ENCODE data around the gene GOLGA6L2.
"Not testable (repeated sequence)": the region's sequence is repeated elsewhere in the genome, so short reads cannot be mapped to it uniquely, and the experiment has no call there.

Gene GOLGA6L2

DNA sequence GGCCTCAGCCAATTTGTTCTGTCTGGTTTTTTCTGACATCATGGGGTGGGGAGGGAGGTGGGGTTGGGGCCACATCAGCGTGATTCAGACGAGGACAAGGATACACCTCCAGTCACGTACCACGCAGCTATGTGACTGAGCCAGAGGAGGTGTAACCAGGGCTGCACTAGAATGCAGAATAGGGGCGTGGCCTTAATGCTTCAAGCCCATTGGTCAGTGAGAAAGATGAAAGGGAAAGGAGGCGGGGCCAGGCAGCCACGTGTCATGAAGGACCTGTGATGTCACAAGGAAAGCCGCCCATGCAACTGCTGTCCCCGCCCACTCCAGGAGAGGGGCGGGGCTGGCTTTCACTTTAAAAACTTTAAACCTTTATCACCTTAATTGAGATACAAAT lies at the start of gene GOLGA6L2:
Gene GOLGA6L2, minus strand, starts transcription at position 137 of the 394 bp plus-strand sequence. Its CDS starts 62 bp downstream, at position 75.
- DNase-seq (ENCODE audit: low read depth in 3 of 3) = no peak

DNA sequence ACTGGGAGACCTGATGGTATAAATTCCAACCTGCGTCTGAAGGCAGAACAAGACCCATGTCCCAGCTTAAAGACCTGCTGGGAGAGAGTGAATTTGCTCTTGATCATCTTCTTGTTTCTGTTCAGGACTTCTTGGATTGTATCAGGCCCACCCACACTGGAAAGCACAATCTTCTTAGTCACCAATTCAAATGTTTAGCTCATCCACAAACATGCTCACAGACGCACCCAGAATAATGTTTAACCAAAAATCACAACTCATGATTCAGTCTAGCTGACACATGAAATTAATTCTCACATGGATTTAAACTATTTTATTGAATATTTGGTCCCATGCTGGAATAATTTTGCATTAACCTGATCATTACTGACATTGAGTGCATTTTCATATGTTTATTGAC lies 37.8 kb upstream of the GOLGA6L2 start:
- no peak for DNase-seq (ENCODE audit: low read depth in 3 of 3)

DNA sequence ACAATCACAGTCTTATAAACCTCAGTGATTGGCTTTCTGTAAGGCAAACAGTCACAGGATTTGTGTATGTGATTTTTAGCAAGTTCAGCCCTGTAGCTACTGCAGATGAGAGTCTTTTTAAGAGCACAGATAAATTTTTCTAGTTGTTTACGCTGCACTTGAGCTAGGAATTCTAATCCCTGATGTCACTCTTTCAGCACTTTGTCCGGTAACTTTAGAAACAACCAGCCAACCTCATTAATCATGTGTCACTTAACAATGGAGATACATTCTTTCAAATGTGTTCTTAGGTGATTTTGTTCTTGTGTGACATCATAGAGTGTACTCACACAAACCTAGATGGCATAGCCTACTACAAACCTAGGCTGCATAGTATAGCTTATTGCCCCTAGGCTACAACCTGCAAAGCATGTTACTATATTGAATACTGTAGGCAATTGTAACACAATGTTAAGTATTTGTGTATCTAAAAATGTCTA lies 36.8 kb upstream of the GOLGA6L2 start:
- no peak for DNase-seq (ENCODE audit: low read depth in 3 of 3)

GRCh38 chr15:23482764-23483489 lies 35.9 kb upstream of the GOLGA6L2 start:
- no peak for DNase-seq (ENCODE audit: low read depth in 3 of 3)

DNA sequence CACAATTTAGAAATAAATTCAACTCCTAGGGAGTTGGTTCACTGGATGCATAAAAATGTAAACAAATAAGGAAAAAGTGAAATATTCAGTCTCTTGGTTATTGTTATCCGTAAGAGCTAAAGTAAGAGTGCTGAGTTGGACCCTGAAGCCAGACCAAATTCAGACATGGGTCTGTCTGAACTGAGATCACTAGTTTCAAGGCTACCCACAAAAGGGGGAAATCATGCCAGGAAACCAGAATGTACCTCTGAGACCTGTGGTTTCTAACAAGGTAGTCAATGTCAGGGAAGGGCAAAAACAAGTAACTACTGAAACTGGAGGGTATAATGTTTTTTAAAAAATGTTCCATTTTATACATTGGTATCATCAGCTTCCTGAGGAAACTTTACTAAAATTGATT lies 35.2 kb upstream of the GOLGA6L2 start:
- DNase-seq (ENCODE audit: low read depth in 3 of 3) = no peak

DNA sequence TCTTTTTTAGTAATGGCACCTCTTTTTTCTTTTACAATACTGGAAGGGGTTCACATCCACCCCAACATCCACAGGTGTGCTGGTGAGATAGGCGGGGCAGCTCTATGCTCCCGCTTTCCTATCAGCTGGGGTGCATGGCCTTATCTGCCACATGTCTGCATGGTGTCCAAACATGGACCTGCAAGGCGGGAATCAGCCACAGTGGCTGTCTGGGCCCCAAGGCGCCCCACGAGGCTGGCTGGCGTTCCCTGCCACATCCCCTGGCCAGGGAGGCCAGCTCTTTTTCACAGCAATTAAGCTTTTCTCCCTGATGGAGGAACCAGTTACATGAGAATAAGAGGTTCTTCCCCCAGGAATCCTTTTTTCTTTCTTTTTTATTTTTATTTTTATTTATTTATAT lies 30.9 kb upstream of the GOLGA6L2 start:
- DNase-seq (ENCODE audit: low read depth in 3 of 3) = no peak

GRCh38 chr15:23472678-23473077 lies 25.6 kb upstream of the GOLGA6L2 start:
- no peak for DNase-seq (ENCODE audit: low read depth in 3 of 3)

GRCh38 chr15:23472033-23472432 lies 25.0 kb upstream of the GOLGA6L2 start:
- DNase-seq (ENCODE audit: low read depth in 3 of 3) = no peak

GRCh38 chr15:23467110-23467600 lies 20.1 kb upstream of the GOLGA6L2 start:
- no peak for DNase-seq (ENCODE audit: low read depth in 3 of 3)

GRCh38 chr15:23457890-23458289 lies 10.8 kb upstream of the GOLGA6L2 start:
- DNase-seq (ENCODE audit: low read depth in 3 of 3) = no peak

DNA sequence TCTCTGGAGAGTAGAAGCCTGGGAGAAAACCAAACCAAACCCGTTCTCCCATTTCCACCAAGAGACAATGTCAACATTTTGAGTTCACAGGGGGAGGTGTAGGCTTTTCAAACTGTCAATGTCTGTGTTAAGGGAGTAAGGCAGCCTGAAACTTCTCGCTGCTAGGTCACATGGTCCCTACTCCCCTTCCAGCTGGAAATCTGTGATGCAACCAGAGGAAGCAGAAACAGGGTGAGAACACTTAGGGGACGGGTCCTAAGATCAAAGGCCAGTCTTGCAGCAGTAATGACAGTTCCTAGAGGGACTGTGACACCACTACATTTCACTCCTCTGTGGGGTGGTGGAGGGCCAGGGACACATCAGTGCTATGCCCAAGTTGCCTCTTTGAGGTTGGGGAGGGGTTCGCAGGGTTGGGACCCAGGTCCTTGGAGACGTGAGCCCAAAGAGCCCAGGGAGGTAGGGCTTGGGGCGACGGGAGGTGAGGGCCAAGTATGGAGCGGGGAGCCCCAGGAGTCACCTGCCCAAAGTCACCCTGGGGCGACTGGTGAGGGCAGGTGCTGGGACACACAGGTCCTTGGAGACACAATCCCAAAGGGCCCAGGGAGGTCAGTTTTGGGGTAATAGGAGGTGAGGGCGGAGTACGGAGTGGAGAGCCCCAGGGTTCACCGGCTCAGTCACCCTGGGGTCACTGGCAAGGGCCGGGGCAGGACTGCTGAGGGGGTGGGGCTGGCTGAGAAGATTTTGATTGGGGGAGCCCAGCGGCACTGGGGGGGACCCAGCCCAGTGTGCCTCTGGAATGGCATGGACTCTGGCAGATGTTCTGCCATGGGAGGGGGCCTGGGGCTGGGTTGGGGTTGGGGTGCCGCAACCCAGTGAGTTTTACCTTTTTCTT lies 582 bp downstream of the GOLGA6L2 start:
- no peak for DNase-seq (ENCODE audit: low read depth in 3 of 3)

DNA sequence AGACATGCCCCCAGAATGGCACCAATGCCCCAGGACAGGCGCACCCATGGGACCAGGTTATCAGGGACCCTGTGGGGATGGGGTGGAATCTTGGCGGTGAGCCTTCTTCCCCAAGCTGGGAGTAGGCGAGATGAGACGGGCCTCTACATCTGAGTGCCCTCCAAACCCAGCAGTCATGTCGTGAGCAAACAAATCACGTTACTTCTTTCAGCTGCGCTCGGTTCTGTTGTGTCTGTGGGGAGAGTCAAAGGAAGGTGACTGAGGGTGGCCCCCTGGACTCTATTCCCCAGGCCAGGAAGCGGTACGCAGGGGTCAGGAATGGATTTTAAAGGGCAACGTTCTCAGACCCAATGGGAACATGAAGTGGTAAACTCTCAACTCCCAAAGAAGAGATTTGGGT lies 2.8 kb downstream of the GOLGA6L2 start:
- DNase-seq (ENCODE audit: low read depth in 3 of 3) = no peak

DNA sequence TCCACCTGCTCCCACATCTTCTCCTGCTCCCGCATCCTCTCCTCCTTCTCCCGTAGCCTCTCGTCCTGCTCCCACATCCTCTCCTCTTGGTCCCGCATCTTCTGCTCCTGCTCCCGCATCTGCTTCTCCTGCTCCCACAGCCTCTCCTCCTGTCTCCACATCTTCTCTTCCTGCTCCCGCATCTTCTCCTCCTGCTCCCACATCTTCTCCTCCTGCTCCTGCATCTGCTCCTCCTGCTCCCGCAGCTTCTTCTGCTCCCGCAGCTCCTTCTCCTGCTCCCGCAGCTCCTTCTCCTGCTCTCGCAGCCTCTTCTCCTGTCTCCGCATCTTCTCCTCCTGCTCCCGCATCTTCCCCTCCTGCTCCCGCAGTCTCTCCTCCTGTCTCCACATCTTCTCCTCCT lies 5.8 kb downstream of the GOLGA6L2 start:
- DNase-seq (ENCODE audit: low read depth in 3 of 3) = no peak

DNA sequence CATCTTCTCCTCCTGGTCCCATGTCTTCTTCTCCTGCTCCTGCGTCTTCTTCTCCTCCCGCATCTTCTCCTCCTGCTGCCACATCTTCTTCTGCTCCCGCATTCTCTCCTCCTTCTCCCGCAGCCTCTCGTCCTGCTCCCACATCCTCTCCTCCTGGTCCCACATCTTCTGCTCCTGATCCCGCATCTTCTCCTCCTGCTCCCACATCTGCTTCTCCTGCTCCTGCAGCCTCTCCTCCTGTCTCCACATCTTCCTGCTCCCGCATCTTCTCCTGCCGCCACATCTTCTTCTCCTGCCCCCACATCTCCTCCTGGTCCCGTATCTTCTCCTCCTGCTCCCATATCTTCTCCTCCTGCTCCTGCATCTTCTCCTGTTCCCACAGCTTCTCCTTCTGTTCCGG lies 6.4 kb downstream of the GOLGA6L2 start:
- DNase-seq (ENCODE audit: low read depth in 3 of 3) = no peak

DNA sequence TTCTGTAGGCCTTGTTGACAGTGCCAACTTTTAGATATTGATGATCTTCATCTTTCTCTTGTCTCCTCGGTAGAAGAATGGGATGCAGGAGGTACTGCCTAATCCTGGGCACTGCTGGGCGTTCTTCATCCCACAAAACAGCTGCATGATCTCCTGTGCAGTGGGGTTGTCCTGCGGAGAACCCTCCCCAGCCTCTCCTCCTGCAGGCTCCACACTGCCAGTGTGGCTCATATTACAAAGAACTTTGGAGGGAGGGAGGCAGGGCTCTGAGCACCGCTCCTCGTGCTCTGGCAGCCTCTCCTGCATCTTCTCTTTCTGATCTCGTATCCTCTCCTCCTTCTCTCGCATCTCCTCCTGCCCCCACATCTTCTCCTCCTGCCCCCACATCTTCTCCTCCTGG lies 7.5 kb downstream of the GOLGA6L2 start:
- no peak for DNase-seq (ENCODE audit: low read depth in 3 of 3)

GRCh38 chr15:23438816-23439466 lies 8.1 kb downstream of the GOLGA6L2 start:
- DNase-seq (ENCODE audit: low read depth in 3 of 3) = no peak

- DNase-seq (ENCODE audit: low read depth in 3 of 3) = no peak
Measured at GRCh38 chr15:23437673-23438072, 9.4 kb downstream of the GOLGA6L2 start.

- no peak for DNase-seq (ENCODE audit: low read depth in 3 of 3)
Measured at GRCh38 chr15:23437146-23437545, 9.9 kb downstream of the GOLGA6L2 start.

DNA sequence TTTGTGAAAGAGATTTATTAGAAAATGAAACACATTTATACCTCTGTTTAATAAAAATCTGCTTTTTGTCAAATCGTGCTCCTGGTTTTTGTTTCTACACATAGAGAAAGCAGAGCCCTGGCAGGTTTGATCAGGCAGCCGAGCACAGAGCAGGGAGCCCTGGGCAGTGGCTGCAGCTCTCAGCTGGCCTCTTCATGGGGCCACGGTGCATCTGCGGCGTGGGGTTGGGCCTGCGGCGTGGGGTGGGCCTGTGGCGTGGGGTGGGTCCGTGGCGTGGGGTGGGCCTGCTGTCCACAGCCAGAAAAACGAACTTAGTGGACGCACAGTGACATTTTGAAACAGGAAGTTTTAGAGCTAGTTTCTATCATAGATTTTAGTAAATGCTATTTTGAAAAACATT lies 10.6 kb downstream of the GOLGA6L2 start:
- no peak for DNase-seq (ENCODE audit: low read depth in 3 of 3)

GRCh38 chr15:23434699-23435098 lies 12.3 kb downstream of the GOLGA6L2 start:
- DNase-seq (ENCODE audit: low read depth in 3 of 3) = not testable (repeated sequence)

- DNase-seq (ENCODE audit: low read depth in 3 of 3) = not testable (repeated sequence)
Measured at GRCh38 chr15:23425327-23425726, 21.7 kb downstream of the GOLGA6L2 start.

Measured in stimulated activated CD4-positive, alpha-beta T cell treated with anti-CD3 and anti-CD28 coated beads, TNF-alpha, amount 100 ng/mL, for 4 hours (primary cell).